GM23248 (cell line): Measurements from ENCODE around the gene PAPPA2.

ENCODE experiments used
- EZH2 ChIP-seq: fragments of 200-600 bp; sonication (generic); IDR thresholded peaks from 2 replicates; pipeline ENCODE4 v1.6.1; 2018; ENCODE audit warnings: antibody characterized with exemption, mild to moderate bottlenecking; ENCODE audit not compliant: insufficient read depth, poor library complexity, severe bottlenecking
- EZH2phosphoT487 ChIP-seq: fragments of 200-600 bp; sonication (generic); IDR thresholded peaks from 2 replicates; pipeline ENCODE4 v1.6.1; 2018; ENCODE audit warnings: antibody characterized with exemption, moderate library complexity, mild to moderate bottlenecking, low read depth; ENCODE audit not compliant: insufficient read depth

DNA sequence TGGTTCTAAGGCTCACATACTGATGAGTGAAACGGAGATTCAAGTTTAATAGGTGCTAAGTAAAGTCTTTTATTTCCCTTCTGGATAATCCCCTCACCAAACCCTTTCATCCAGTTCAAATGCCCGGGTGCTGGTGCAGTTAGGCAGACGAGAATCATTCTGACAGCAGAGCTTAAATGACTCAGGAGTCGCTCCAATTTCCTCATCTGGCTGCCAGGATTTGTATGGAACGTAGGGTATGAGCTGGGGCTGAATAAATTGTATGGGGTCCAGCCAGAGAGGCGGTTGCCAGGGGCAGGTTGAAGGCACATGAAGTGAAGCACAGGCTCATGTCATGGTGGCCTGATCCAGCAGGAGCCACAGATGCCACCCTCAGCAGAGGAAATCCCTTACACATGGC lies 76.0 kb downstream of the PAPPA2 start:
- TF ChIP-seq EZH2 = no peak
- no peak for TF ChIP-seq EZH2phosphoT487
